ENCODE measurements around the gene AARS1. TPM values are rescaled to one million over a fixed set of nuclear protein-coding genes. Genes with fewer than 3 reads are reported as not detected.

The AARS1 gene
- total and polyA plus RNA-seq, 11 donors, result 23.9 to 96.2 (median 63.2) TPM

- intact Hi-C loops (cut with DNase I), result no loop called here
- 95 to 98% (median 96%) methylated on average over 10 of the region's 10 CpGs for WGBS, 4 donors
- TF ChIP-seq POLR2A (IDR thresholded peaks at IDR 0.05) (no peak), CTCF (IDR thresholded peaks at IDR 0.05) (no peak)
These were observed 30.4 kb downstream of the AARS1 start for GRCh38 chr16:70258946-70259345.

GRCh38 chr16:70258065-70258464 lies 31.2 kb downstream of the AARS1 start:
- intact Hi-C loops (cut with DNase I), result no loop called here
- no peaks in the 10 kb centered on the region for H3K27me3 ChIP-seq
- peaks cover 0 to 8% (median 0%) of the 10 kb centered on the region in 12 donors for H3K4me1 ChIP-seq
- ATAC-seq, result no peak
- H3K27ac ChIP-seq, result no peak overlapping the region
- 91 to 94% (median 92%) methylated on average over 11 to 14 of the region's 14 CpGs for WGBS, 4 donors
- H3K9me3 ChIP-seq, result no peaks in the 10 kb centered on the region
- H3K4me3 ChIP-seq, result no peak overlapping the region
- H3K36me3 ChIP-seq, result peaks cover 0 to 100% (median 100%) of the 10 kb centered on the region in 9 donors
- TF ChIP-seq POLR2A (IDR thresholded peaks at IDR 0.05), result no peak
- TF ChIP-seq CTCF (IDR thresholded peaks at IDR 0.05), result no peak
- DNase-seq, result no peak

More at GRCh38 chr16:70258946-70259345, 30.4 kb downstream of the AARS1 start:
- ATAC-seq (no peak), DNase-seq (no peak)
- no peaks in the 10 kb centered on the region for H3K27me3 ChIP-seq
- H3K4me3 ChIP-seq, result no peak overlapping the region
- no peaks in the 10 kb centered on the region for H3K9me3 ChIP-seq
- no peak overlapping the region for H3K27ac ChIP-seq
- peaks cover 0 to 8% (median 0%) of the 10 kb centered on the region in 12 donors for H3K4me1 ChIP-seq
- peaks cover 0 to 100% (median 99%) of the 10 kb centered on the region in 9 donors for H3K36me3 ChIP-seq

GRCh38 chr16:70257391-70257790 lies 31.9 kb downstream of the AARS1 start:
- ATAC-seq, result no peak
- WGBS, 4 donors, result 34 to 46% (median 41%) methylated on average over 4 of the region's 4 CpGs
- intact Hi-C loops (cut with DNase I), result no loop called here
- H3K27ac ChIP-seq, result no peak overlapping the region
- no peak for DNase-seq
- peaks cover 0 to 100% (median 100%) of the 10 kb centered on the region in 9 donors for H3K36me3 ChIP-seq
- H3K27me3 ChIP-seq, result no peaks in the 10 kb centered on the region
- no peak overlapping the region for H3K4me3 ChIP-seq
- H3K4me1 ChIP-seq, result peaks cover 0 to 8% (median 0%) of the 10 kb centered on the region in 12 donors
- TF ChIP-seq CTCF (IDR thresholded peaks at IDR 0.05), result no peak
- no peak for TF ChIP-seq POLR2A (IDR thresholded peaks at IDR 0.05)
- H3K9me3 ChIP-seq, result no peaks in the 10 kb centered on the region

- H3K4me1 ChIP-seq, result peaks cover 0 to 15% (median 4%) of the 10 kb centered on the region in 12 donors
- no peaks in the 10 kb centered on the region for H3K9me3 ChIP-seq
- no peak overlapping the region for H3K27ac ChIP-seq
- ATAC-seq (no peak), DNase-seq (no peak)
- TF ChIP-seq POLR2A (IDR thresholded peaks at IDR 0.05) (no peak), CTCF (IDR thresholded peaks at IDR 0.05) (no peak)
- H3K4me3 ChIP-seq, result no peak overlapping the region
- peaks cover 0 to 87% (median 86%) of the 10 kb centered on the region in 9 donors for H3K36me3 ChIP-seq
- H3K27me3 ChIP-seq, result no peaks in the 10 kb centered on the region
- 94 to 97% (median 96%) methylated on average over 8 to 9 of the region's 9 CpGs for WGBS, 4 donors
- intact Hi-C loops (cut with DNase I), result no loop called here
These were observed 33.7 kb downstream of the AARS1 start for GRCh38 chr16:70255574-70255973.
